CD4-positive, alpha-beta T cell treated with Interleukin-12 subunit alpha and Interleukin-12 subunit beta, for 1 hour (primary cell): ENCODE data around the gene MYO1B.

Experiments
- DNase-seq: peaks from one replicate; pipeline ENCODE4 v3.0.0-alpha.2; 2020

Gene MYO1B

GRCh38 chr2:191245046-191245868, at the start of gene MYO1B:
Gene MYO1B (plus strand): TSS chr2:191245404. CDS start chr2:191276896, 31,492 bp downstream.
- DNase-seq, result peak; percentile 46

GRCh38 chr2:191197096-191197495, 48.1 kb upstream of the MYO1B start:
- no peak for DNase-seq

GRCh38 chr2:191198271-191198670, 46.9 kb upstream of the MYO1B start:
- no peak for DNase-seq

- DNase-seq, result no peak
Measured at GRCh38 chr2:191199929-191200512, 45.2 kb upstream of the MYO1B start.

- no peak for DNase-seq
Measured at GRCh38 chr2:191200910-191201309, 44.3 kb upstream of the MYO1B start.

- DNase-seq, result peak; percentile 26
Measured at GRCh38 chr2:191202209-191202721, 42.9 kb upstream of the MYO1B start.

GRCh38 chr2:191202881-191203397, 42.3 kb upstream of the MYO1B start:
- DNase-seq, result peak; percentile 32

- DNase-seq, result peak; percentile 53
Measured at GRCh38 chr2:191204433-191204832, 40.8 kb upstream of the MYO1B start.

GRCh38 chr2:191206613-191207471, 38.4 kb upstream of the MYO1B start:
- peak; percentile 62 for DNase-seq

GRCh38 chr2:191209340-191209739, 35.9 kb upstream of the MYO1B start:
- no peak for DNase-seq

- DNase-seq, result no peak
Measured at GRCh38 chr2:191212119-191212518, 33.1 kb upstream of the MYO1B start.

GRCh38 chr2:191213333-191213732, 31.9 kb upstream of the MYO1B start:
- DNase-seq, result no peak

- DNase-seq, result no peak
Measured at GRCh38 chr2:191215230-191215629, 30.0 kb upstream of the MYO1B start.

GRCh38 chr2:191215666-191216065, 29.5 kb upstream of the MYO1B start:
- no peak for DNase-seq

- DNase-seq, result no peak
Measured at GRCh38 chr2:191217580-191217979, 27.6 kb upstream of the MYO1B start.

GRCh38 chr2:191218292-191218898, 26.8 kb upstream of the MYO1B start:
- DNase-seq, result peak; percentile 39

GRCh38 chr2:191220671-191221070, 24.5 kb upstream of the MYO1B start:
- no peak for DNase-seq

GRCh38 chr2:191221666-191222065, 23.5 kb upstream of the MYO1B start:
- DNase-seq, result no peak

GRCh38 chr2:191222507-191222906, 22.7 kb upstream of the MYO1B start:
- DNase-seq, result no peak

GRCh38 chr2:191222952-191223351, 22.3 kb upstream of the MYO1B start:
- no peak for DNase-seq

- no peak for DNase-seq
Measured at GRCh38 chr2:191225126-191225525, 20.1 kb upstream of the MYO1B start.

GRCh38 chr2:191225690-191226089, 19.5 kb upstream of the MYO1B start:
- DNase-seq, result no peak

- DNase-seq, result no peak
Measured at GRCh38 chr2:191226196-191226595, 19.0 kb upstream of the MYO1B start.
